Cardiac muscle cell (in vitro differentiated cells and primary cell): ENCODE results near the gene TOP2B. TPM values are rescaled to one million over a fixed set of nuclear protein-coding genes. Genes with fewer than 3 reads are reported as not detected.

ENCODE experiments used
- DNase-seq, 2 donors: peaks; one replicate each; pipeline versions ENCODE4 v3.0.0 to v3.0.0-alpha.2; 2010 to 2017; ENCODE audit warnings: low read depth in 1 of 2, low spot score in 1 of 2
- H3K27ac ChIP-seq: fragments of 200-600 bp; sonication (generic); 2 replicates; pipeline ENCODE4 v1.5.1; 2016
- H3K27me3 ChIP-seq: fragments of 200-600 bp; sonication (generic); 2 replicates; pipeline ENCODE4 v1.6.0; 2016; ENCODE audit warnings: control low read depth
- H3K36me3 ChIP-seq: fragments of 200-600 bp; sonication (generic); 2 replicates; pipeline ENCODE4 v1.5.1; 2016; ENCODE audit warnings: control low read depth
- H3K4me1 ChIP-seq: fragments of 200-600 bp; sonication (generic); 2 replicates; pipeline ENCODE4 v1.8.1; 2017; ENCODE audit warnings: low read depth, mild to moderate bottlenecking, mixed run types
- H3K4me3 ChIP-seq: fragments of 200-600 bp; sonication (generic); 2 replicates; pipeline ENCODE4 v1.5.1; 2016; ENCODE audit warnings: mild to moderate bottlenecking
- H3K9me3 ChIP-seq: fragments of 200-600 bp; sonication (generic); 2 replicates; pipeline ENCODE4 v1.5.1; 2017; ENCODE audit warnings: low read depth, mild to moderate bottlenecking, control low read depth
- CTCF ChIP-seq: IDR thresholded peaks from 2 replicates; pipeline ENCODE4 v1.5.1; 2012; ENCODE audit warnings: low read depth, mild to moderate bottlenecking, low read length
- polyA plus RNA-seq: library from polyadenylated mRNA; unstranded; fragments of >200 nt; fragmentation: Nextera tagmentation; extraction: Ambion mirVana; gene quantifications from 2 replicates; pipeline ENCODE4 v1.2.1, GENCODE V29; 2016
- total RNA-seq: library from RNA; depleted of rRNA; stranded (reverse); fragments of >200 nt; gene quantifications from 2 replicates; pipeline ENCODE4 v1.2.3, GENCODE V29; 2016

Gene TOP2B
- total and polyA plus RNA-seq, 2 experiments from 2014 or later, result 108 to 119 TPM

DNA sequence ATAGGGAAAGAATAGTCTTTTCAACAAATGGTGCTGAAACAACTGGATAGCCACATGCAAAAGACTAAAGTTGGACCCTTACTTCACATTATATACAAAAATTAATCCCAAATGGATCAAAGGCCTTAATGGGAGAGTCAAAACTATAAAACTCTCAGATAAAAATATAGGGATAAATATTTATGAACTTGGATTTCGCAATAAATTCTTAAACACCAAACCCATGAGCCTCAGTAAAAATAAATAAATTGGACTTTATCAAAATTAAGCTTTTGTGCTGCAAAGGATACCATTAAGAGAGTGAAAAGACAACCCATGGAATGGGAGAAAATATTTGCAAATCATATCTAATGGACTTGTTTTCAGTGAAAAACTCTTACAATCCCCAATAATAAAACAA, 18.7 kb upstream of the TOP2B start:
- Histone ChIP-seq H3K4me1 (no peaks in the 10 kb centered on the region), H3K9me3 (no peaks in the 10 kb centered on the region), H3K4me3 (no peak overlapping the region), H3K27me3 (no peaks in the 10 kb centered on the region), H3K27ac (no peak overlapping the region), H3K36me3 (no peaks in the 10 kb centered on the region)
- DNase-seq, result no peak
- no peak for TF ChIP-seq CTCF

GRCh38 chr3:25679642-25680302, 15.1 kb upstream of the TOP2B start:
- H3K36me3 ChIP-seq, result no peaks in the 10 kb centered on the region
- H3K4me3 ChIP-seq, result no peak overlapping the region
- no peak for DNase-seq

DNA sequence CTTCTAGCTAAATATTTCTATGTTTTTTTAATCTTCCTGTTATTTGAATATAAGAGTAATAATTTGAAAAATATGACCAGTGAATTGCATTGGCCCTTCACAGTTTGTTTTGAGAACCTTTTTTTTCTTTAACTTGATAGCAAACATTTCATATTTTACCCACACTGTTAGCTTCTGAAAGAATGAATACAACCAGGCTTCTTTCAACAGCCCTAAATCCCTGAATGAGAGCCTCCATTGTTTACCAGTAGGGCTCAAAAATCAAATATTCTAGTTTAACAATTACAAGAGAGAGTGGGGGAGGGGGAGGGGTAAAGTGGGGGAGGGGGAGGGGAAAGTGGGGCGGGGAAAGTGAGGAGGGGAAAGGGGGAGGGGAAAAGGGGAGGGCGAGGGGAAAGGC, 14.5 kb upstream of the TOP2B start:
- DNase-seq, result no peak
- H3K4me1 ChIP-seq, result peaks cover 3% of the 10 kb centered on the region
- H3K27ac ChIP-seq, result no peak overlapping the region
- no peaks in the 10 kb centered on the region for H3K9me3 ChIP-seq
- H3K4me3 ChIP-seq, result no peak overlapping the region
- H3K27me3 ChIP-seq, result no peaks in the 10 kb centered on the region
- no peaks in the 10 kb centered on the region for H3K36me3 ChIP-seq
- TF ChIP-seq CTCF, result no peak

More at GRCh38 chr3:25679642-25680302, 15.1 kb upstream of the TOP2B start:
- Histone ChIP-seq H3K4me1 (peaks cover 3% of the 10 kb centered on the region), H3K9me3 (no peaks in the 10 kb centered on the region), H3K27ac (no peak overlapping the region), H3K27me3 (no peaks in the 10 kb centered on the region)
- no peak for TF ChIP-seq CTCF

GRCh38 chr3:25678581-25678980, 13.9 kb upstream of the TOP2B start:
- H3K4me3 ChIP-seq, result no peak overlapping the region
- H3K36me3 ChIP-seq, result no peaks in the 10 kb centered on the region
- no peak for DNase-seq

DNA sequence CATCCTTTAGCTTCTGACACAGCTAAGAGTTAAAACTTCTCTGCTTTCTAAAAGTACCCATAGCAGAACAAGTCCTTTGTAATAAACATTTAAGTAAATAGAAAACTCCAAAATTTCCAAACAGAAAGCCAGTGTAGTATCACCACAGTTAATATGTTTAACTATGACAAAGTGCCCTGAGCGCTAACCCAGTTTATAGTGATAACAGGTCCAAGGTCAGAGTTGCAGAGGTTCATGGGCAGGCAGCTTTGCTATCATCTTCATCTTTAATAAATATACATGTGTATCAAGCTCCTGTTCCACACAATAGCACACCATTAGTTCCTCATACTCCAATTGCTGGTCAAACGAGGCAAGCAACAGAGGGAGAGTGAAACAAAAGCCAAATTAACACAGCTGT, 12.4 kb upstream of the TOP2B start:
- Histone ChIP-seq H3K36me3 (no peaks in the 10 kb centered on the region), H3K4me1 (peaks cover 3% of the 10 kb centered on the region), H3K27me3 (no peaks in the 10 kb centered on the region), H3K9me3 (no peaks in the 10 kb centered on the region), H3K4me3 (no peak overlapping the region), H3K27ac (no peak overlapping the region)
- TF ChIP-seq CTCF, result no peak
- DNase-seq, result no peak

More at GRCh38 chr3:25678581-25678980, 13.9 kb upstream of the TOP2B start:
- Histone ChIP-seq H3K4me1 (peaks cover 3% of the 10 kb centered on the region), H3K27ac (no peak overlapping the region), H3K9me3 (no peaks in the 10 kb centered on the region), H3K27me3 (no peaks in the 10 kb centered on the region)
- TF ChIP-seq CTCF, result no peak
